ENCODE results near the gene ACVRL1.

The ACVRL1 gene

GRCh38 chr12:51938726-51939125 lies 31.4 kb downstream of the ACVRL1 start:
- no peak for DNase-seq (ENCODE audit: low read depth in 3 of 3, low spot score in 1 of 3)

GRCh38 chr12:51941011-51941581 lies 33.8 kb downstream of the ACVRL1 start:
- no peak for DNase-seq (ENCODE audit: low read depth in 3 of 3, low spot score in 1 of 3)

- no peak for DNase-seq (ENCODE audit: low read depth in 3 of 3, low spot score in 1 of 3)
Observed at GRCh38 chr12:51941604-51942003, 34.3 kb downstream of the ACVRL1 start.

- no peak for DNase-seq (ENCODE audit: low read depth in 3 of 3, low spot score in 1 of 3)
Observed at GRCh38 chr12:51942056-51942455, 34.8 kb downstream of the ACVRL1 start.

GRCh38 chr12:51942501-51943000 lies 35.2 kb downstream of the ACVRL1 start:
- DNase-seq (ENCODE audit: low read depth in 3 of 3, low spot score in 1 of 3): no peak

GRCh38 chr12:51943346-51943745 lies 36.0 kb downstream of the ACVRL1 start:
- DNase-seq (ENCODE audit: low read depth in 3 of 3, low spot score in 1 of 3): no peak

- no peak for DNase-seq (ENCODE audit: low read depth in 3 of 3, low spot score in 1 of 3)
Observed at GRCh38 chr12:51944608-51945233, 37.4 kb downstream of the ACVRL1 start.

GRCh38 chr12:51947246-51947996 lies 40.1 kb downstream of the ACVRL1 start:
- DNase-seq (ENCODE audit: low read depth in 3 of 3, low spot score in 1 of 3): no peak

GRCh38 chr12:51948066-51948465 lies 40.8 kb downstream of the ACVRL1 start:
- DNase-seq (ENCODE audit: low read depth in 3 of 3, low spot score in 1 of 3): no peak

GRCh38 chr12:51949342-51950030 lies 42.2 kb downstream of the ACVRL1 start:
- no peak for DNase-seq (ENCODE audit: low read depth in 3 of 3, low spot score in 1 of 3)

- no peak for DNase-seq (ENCODE audit: low read depth in 3 of 3, low spot score in 1 of 3)
Observed at GRCh38 chr12:51950682-51951198, 43.4 kb downstream of the ACVRL1 start.

- peak; percentile 80 to 84 (median 82) for DNase-seq (ENCODE audit: low read depth in 3 of 3, low spot score in 1 of 3)
Observed at GRCh38 chr12:51951199-51951842, 44.0 kb downstream of the ACVRL1 start, which contains the start of gene ACVR1B. Gene ACVR1B, plus strand, starts transcription at chr12:51951699. Its CDS starts 45 bp downstream, at chr12:51951744.

GRCh38 chr12:51951843-51952722 lies 44.8 kb downstream of the ACVRL1 start:
- no peak for DNase-seq (ENCODE audit: low read depth in 3 of 3, low spot score in 1 of 3)

- no peak for DNase-seq (ENCODE audit: low read depth in 3 of 3, low spot score in 1 of 3)
Observed at GRCh38 chr12:51953089-51953488, 45.8 kb downstream of the ACVRL1 start.

GRCh38 chr12:51953864-51954263 lies 46.6 kb downstream of the ACVRL1 start:
- no peak for DNase-seq (ENCODE audit: low read depth in 3 of 3, low spot score in 1 of 3)

- DNase-seq (ENCODE audit: low read depth in 3 of 3, low spot score in 1 of 3): no peak
Observed at GRCh38 chr12:51954561-51955361, 47.5 kb downstream of the ACVRL1 start.

GRCh38 chr12:51955702-51956101 lies 48.4 kb downstream of the ACVRL1 start:
- no peak for DNase-seq (ENCODE audit: low read depth in 3 of 3, low spot score in 1 of 3)

GRCh38 chr12:51958542-51958941 lies 51.2 kb downstream of the ACVRL1 start:
- DNase-seq (ENCODE audit: low read depth in 3 of 3, low spot score in 1 of 3): no peak

GRCh38 chr12:51959211-51959610 lies 51.9 kb downstream of the ACVRL1 start:
- DNase-seq (ENCODE audit: low read depth in 3 of 3, low spot score in 1 of 3): no peak

All from stimulated activated CD4-positive, alpha-beta T cell treated with anti-CD3 and anti-CD28 coated beads, TNF-alpha, amount 100 ng/mL, for 1 hour (primary cell).